ENCODE data around the gene GOPC. TPM values are rescaled to one million over a fixed set of nuclear protein-coding genes. Genes with fewer than 3 reads are reported as not detected.

Gene GOPC
- total and polyA plus RNA-seq, 9 donors: 34.3 to 47.0 (median 41.3) TPM

DNA sequence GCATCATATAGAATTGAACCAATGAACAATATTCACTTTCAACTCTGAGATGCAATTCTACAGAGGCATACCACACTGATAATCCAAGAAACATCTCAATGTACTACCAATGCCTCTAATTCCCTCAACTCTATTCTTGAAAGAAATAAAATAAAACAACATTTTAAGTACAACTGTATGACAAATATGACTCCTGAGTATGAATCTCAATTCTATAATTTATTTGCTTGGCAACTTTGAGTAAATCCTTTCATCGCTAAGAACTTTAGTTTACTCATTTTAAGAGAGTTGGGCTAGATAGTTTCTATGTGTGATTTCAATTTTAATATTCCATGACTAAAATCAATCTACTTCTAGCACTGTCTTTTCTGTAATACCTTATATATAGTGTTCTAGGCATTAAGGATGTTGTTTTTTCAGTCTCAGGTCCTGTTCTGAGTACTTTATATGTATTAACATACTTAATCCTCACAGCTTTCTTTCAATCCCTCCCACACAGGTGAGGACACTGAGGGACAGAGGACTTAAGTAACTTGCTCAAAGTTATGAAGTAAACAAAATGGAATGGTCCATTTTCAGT lies 33.4 kb downstream of the GOPC start:
- Histone ChIP-seq H3K9me3 (replicated peaks; ENCODE audit: control insufficient read depth, low read depth, low read length) (no peaks in the 10 kb centered on the region), H3K27me3 (ENCODE audit: control insufficient read depth, insufficient read depth, low read length) (no peaks in the 10 kb centered on the region), H3K4me3 (ENCODE audit: low read length) (no peak overlapping the region), H3K36me3 (ENCODE audit: control insufficient read depth, insufficient read depth, low read length) (peaks cover 11% of the 10 kb centered on the region), H3K27ac (ENCODE audit: low read length) (no peak overlapping the region), H3K4me1 (ENCODE audit: control insufficient read depth, insufficient read depth, low read length) (no peaks in the 10 kb centered on the region)
- no CpG with 5 or more reads among the region's 1 CpG for WGBS (ENCODE audit: insufficient coverage)
- DNase-seq: no peak

- no CpG with 5 or more reads among the region's 2 CpGs for WGBS (ENCODE audit: insufficient coverage)
- H3K9me3 ChIP-seq (replicated peaks; ENCODE audit: control insufficient read depth, low read depth, low read length): no peaks in the 10 kb centered on the region
- DNase-seq: no peak
- H3K27ac ChIP-seq (ENCODE audit: low read length): no peak overlapping the region
- H3K4me1 ChIP-seq (ENCODE audit: control insufficient read depth, insufficient read depth, low read length): no peaks in the 10 kb centered on the region
- no peak overlapping the region for H3K4me3 ChIP-seq (ENCODE audit: low read length)
- no peaks in the 10 kb centered on the region for H3K27me3 ChIP-seq (ENCODE audit: control insufficient read depth, insufficient read depth, low read length)
- peaks cover 13% of the 10 kb centered on the region for H3K36me3 ChIP-seq (ENCODE audit: control insufficient read depth, insufficient read depth, low read length)
Measured at GRCh38 chr6:117568247-117568646, 34.1 kb downstream of the GOPC start.

DNA sequence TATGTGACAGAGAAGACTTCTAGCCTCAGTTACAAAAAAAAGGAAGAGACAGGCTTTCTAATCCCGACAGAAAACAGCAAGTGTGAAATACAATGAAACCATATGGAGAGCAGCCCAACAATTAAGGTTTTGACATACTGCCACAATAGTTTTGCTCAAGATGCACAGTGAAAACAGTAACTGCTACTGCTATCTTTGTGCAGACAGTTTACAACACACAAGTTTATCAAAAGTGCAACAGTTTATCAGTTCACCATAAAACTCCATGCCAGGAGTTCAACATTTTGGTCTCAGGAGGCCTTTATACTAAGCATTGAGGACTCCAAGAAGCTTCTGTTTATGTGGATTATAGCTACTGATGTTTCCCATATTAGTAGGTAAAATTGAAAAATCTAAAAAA lies 37.6 kb downstream of the GOPC start:
- Histone ChIP-seq H3K27ac (ENCODE audit: low read length) (no peak overlapping the region), H3K9me3 (replicated peaks; ENCODE audit: control insufficient read depth, low read depth, low read length) (no peaks in the 10 kb centered on the region), H3K4me1 (ENCODE audit: control insufficient read depth, insufficient read depth, low read length) (no peaks in the 10 kb centered on the region), H3K4me3 (ENCODE audit: low read length) (no peak overlapping the region), H3K36me3 (ENCODE audit: control insufficient read depth, insufficient read depth, low read length) (peaks cover 16% of the 10 kb centered on the region), H3K27me3 (ENCODE audit: control insufficient read depth, insufficient read depth, low read length) (no peaks in the 10 kb centered on the region)
- no peak for DNase-seq
- no CpG with 5 or more reads among the region's 1 CpG for WGBS (ENCODE audit: insufficient coverage)

- H3K27ac ChIP-seq (ENCODE audit: low read length): no peak overlapping the region
- H3K4me1 ChIP-seq (ENCODE audit: control insufficient read depth, insufficient read depth, low read length): no peaks in the 10 kb centered on the region
- H3K4me3 ChIP-seq (ENCODE audit: low read length): no peak overlapping the region
- peaks cover 7% of the 10 kb centered on the region for H3K36me3 ChIP-seq (ENCODE audit: control insufficient read depth, insufficient read depth, low read length)
- H3K9me3 ChIP-seq (replicated peaks; ENCODE audit: control insufficient read depth, low read depth, low read length): no peaks in the 10 kb centered on the region
- DNase-seq: no peak
- 60% methylated on average over 1 of the region's 3 CpGs for WGBS (ENCODE audit: insufficient coverage)
- no peaks in the 10 kb centered on the region for H3K27me3 ChIP-seq (ENCODE audit: control insufficient read depth, insufficient read depth, low read length)
Measured at GRCh38 chr6:117561128-117561527, 41.2 kb downstream of the GOPC start.

DNA sequence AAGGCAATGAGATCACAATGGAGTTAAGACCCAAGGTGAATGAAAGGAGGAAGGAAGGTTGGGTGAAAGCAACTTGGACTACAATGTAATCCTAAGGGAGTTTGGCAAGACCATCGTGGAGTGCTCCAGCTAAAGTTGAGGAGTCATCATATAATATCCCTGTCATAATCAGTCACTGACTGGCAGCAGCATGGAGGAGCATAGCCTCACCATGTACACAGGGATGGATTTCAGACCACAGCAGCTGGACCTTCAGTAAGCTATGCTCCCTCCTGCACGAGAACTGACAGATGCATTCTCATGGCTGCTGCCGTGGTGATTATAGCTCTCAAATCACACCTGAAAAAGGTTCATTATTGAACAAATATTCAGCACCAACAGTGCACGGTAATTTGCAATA lies 43.0 kb downstream of the GOPC start:
- Histone ChIP-seq H3K9me3 (replicated peaks; ENCODE audit: control insufficient read depth, low read depth, low read length) (no peaks in the 10 kb centered on the region), H3K36me3 (ENCODE audit: control insufficient read depth, insufficient read depth, low read length) (peaks cover 5% of the 10 kb centered on the region), H3K27ac (ENCODE audit: low read length) (no peak overlapping the region), H3K4me3 (ENCODE audit: low read length) (no peak overlapping the region), H3K27me3 (ENCODE audit: control insufficient read depth, insufficient read depth, low read length) (no peaks in the 10 kb centered on the region), H3K4me1 (ENCODE audit: control insufficient read depth, insufficient read depth, low read length) (no peaks in the 10 kb centered on the region)
- 40% methylated on average over 2 of the region's 4 CpGs for WGBS (ENCODE audit: insufficient coverage)
- peak; percentile 24 for DNase-seq

- H3K27ac ChIP-seq (ENCODE audit: low read length): no peak overlapping the region
- H3K27me3 ChIP-seq (ENCODE audit: control insufficient read depth, insufficient read depth, low read length): no peaks in the 10 kb centered on the region
- WGBS (ENCODE audit: insufficient coverage): 78% methylated on average over 3 of the region's 4 CpGs
- H3K4me1 ChIP-seq (ENCODE audit: control insufficient read depth, insufficient read depth, low read length): no peaks in the 10 kb centered on the region
- no peak overlapping the region for H3K4me3 ChIP-seq (ENCODE audit: low read length)
- H3K9me3 ChIP-seq (replicated peaks; ENCODE audit: control insufficient read depth, low read depth, low read length): no peaks in the 10 kb centered on the region
- no peak for DNase-seq
- H3K36me3 ChIP-seq (ENCODE audit: control insufficient read depth, insufficient read depth, low read length): peaks cover 5% of the 10 kb centered on the region
Measured at GRCh38 chr6:117558818-117559217, 43.5 kb downstream of the GOPC start.

DNA sequence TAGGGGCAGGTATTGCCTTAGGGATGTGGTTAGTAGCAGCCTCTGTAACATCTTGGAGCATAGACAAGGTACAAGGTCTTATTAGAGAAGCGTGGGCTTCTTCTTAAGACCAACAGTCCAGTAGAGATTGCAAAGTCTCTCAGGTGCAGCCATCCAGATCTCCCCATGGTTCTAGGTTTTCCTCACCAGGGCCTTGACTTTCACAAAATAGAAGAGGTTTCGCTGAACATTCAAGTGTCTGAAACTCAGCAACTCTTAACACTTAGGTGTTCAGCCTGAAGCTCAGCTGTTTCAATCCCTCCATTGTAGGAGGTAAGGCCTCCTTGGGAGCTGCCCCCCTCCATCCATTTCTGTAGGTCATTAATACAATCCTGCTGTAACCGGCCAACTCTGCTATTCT lies 44.4 kb downstream of the GOPC start:
- Histone ChIP-seq H3K4me3 (ENCODE audit: low read length) (no peak overlapping the region), H3K4me1 (ENCODE audit: control insufficient read depth, insufficient read depth, low read length) (no peaks in the 10 kb centered on the region), H3K27me3 (ENCODE audit: control insufficient read depth, insufficient read depth, low read length) (no peaks in the 10 kb centered on the region), H3K9me3 (replicated peaks; ENCODE audit: control insufficient read depth, low read depth, low read length) (no peaks in the 10 kb centered on the region), H3K27ac (ENCODE audit: low read length) (no peak overlapping the region), H3K36me3 (ENCODE audit: control insufficient read depth, insufficient read depth, low read length) (peaks cover 1% of the 10 kb centered on the region)
- 43% methylated on average over 1 of the region's 3 CpGs for WGBS (ENCODE audit: insufficient coverage)
- no peak for DNase-seq

DNA sequence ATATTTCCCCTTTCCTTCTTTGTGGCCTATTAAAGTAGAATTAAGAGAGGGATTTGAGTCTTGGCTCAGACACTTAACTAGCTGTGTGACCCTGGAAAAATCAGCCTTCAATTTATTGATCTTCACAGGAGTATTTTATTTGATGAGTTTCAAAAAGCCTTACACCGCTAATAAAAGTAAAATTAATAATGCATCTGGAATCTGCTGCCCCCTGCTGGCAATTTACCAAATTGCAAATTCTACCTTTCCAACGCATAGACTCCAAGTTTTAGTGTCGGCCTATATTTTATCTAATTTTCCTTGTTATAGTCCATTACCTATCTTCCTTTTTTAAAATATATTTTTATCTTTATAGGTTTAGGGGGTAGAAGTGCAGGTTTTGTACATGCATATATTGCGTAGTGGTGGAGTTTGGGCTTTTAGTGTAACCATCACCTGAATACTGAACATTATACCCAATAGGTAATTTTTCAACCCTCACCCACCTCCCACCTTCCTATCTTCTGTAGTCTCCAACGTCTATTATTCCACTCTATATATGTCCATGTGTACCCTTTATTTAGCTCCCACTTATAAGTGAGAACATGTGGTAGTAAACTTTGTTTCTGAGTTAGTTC lies 46.3 kb downstream of the GOPC start:
- no peaks in the 10 kb centered on the region for H3K9me3 ChIP-seq (replicated peaks; ENCODE audit: control insufficient read depth, low read depth, low read length)
- H3K27ac ChIP-seq (ENCODE audit: low read length): no peak overlapping the region
- no peaks in the 10 kb centered on the region for H3K36me3 ChIP-seq (ENCODE audit: control insufficient read depth, insufficient read depth, low read length)
- no peak overlapping the region for H3K4me3 ChIP-seq (ENCODE audit: low read length)
- peak; percentile 49 for DNase-seq
- no peaks in the 10 kb centered on the region for H3K4me1 ChIP-seq (ENCODE audit: control insufficient read depth, insufficient read depth, low read length)
- WGBS (ENCODE audit: insufficient coverage): no CpG with 5 or more reads among the region's 5 CpGs
- H3K27me3 ChIP-seq (ENCODE audit: control insufficient read depth, insufficient read depth, low read length): no peaks in the 10 kb centered on the region

DNA sequence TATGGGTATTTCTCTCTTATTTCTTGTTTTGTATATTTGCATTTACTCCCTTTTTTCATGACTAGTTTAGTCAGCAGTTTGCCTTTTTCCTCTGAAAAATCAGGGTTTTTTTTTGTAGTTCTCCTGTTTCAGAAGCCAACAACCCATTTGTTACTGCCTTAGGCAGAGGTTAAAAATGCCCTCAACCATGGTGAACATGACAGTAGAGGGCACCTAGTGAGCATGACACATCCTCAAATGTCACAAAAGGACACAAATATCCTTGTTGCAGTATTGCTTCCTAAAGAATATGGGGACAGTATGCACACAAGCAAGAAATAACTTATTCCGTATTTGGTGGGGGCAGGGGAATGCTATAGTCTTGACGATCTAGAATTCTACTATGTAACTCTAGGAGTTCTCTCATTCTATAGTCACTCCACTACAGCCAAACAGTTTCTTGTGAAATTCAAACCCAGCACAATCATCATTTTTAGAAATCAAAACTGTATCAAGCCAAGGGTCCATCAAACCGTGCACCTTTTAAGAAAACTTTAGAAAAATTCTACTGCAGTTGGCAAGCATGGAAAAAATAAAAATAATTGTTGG lies 47.0 kb downstream of the GOPC start:
- H3K4me3 ChIP-seq (ENCODE audit: low read length): no peak overlapping the region
- no peaks in the 10 kb centered on the region for H3K27me3 ChIP-seq (ENCODE audit: control insufficient read depth, insufficient read depth, low read length)
- H3K36me3 ChIP-seq (ENCODE audit: control insufficient read depth, insufficient read depth, low read length): no peaks in the 10 kb centered on the region
- no peak for DNase-seq
- H3K4me1 ChIP-seq (ENCODE audit: control insufficient read depth, insufficient read depth, low read length): no peaks in the 10 kb centered on the region
- H3K9me3 ChIP-seq (replicated peaks; ENCODE audit: control insufficient read depth, low read depth, low read length): no peaks in the 10 kb centered on the region
- WGBS (ENCODE audit: insufficient coverage): no CpG with 5 or more reads among the region's 3 CpGs
- no peak overlapping the region for H3K27ac ChIP-seq (ENCODE audit: low read length)

- H3K4me1 ChIP-seq (ENCODE audit: control insufficient read depth, insufficient read depth, low read length): peaks cover 3% of the 10 kb centered on the region
- no peaks in the 10 kb centered on the region for H3K27me3 ChIP-seq (ENCODE audit: control insufficient read depth, insufficient read depth, low read length)
- WGBS (ENCODE audit: insufficient coverage): 41% methylated on average over 3 of the region's 3 CpGs
- no peak for DNase-seq
- no peak overlapping the region for H3K27ac ChIP-seq (ENCODE audit: low read length)
- no peaks in the 10 kb centered on the region for H3K9me3 ChIP-seq (replicated peaks; ENCODE audit: control insufficient read depth, low read depth, low read length)
- H3K4me3 ChIP-seq (ENCODE audit: low read length): no peak overlapping the region
- H3K36me3 ChIP-seq (ENCODE audit: control insufficient read depth, insufficient read depth, low read length): no peaks in the 10 kb centered on the region
Measured at GRCh38 chr6:117553142-117553541, 49.2 kb downstream of the GOPC start.

All from muscle of leg (tissue), 11 donors.